CD4-positive, alpha-beta T cell treated with Interleukin-15 for 4 hours (primary cell): ENCODE results near the gene TUBA3C.
"Not testable (repeated sequence)": the region's sequence is repeated elsewhere in the genome, so short reads cannot be mapped to it uniquely, and the experiment has no call there.

Experiments used
- DNase-seq: peaks from one replicate; pipeline ENCODE4 v3.0.0-alpha.2; 2020; ENCODE audit warnings: low spot score

Gene TUBA3C

GRCh38 chr13:19181621-19182485, at the start of gene TUBA3C:
Gene TUBA3C (minus strand): TSS chr13:19181824. CDS start chr13:19181747, 77 bp downstream.
- DNase-seq: no peak

- DNase-seq: not testable (repeated sequence)
Measured at GRCh38 chr13:19207413-19207812, 25.8 kb upstream of the TUBA3C start.

- DNase-seq: not testable (repeated sequence)
Measured at GRCh38 chr13:19192622-19193021, 11.0 kb upstream of the TUBA3C start.

GRCh38 chr13:19189911-19190310, 8.3 kb upstream of the TUBA3C start:
- not testable (repeated sequence) for DNase-seq

- DNase-seq: not testable (repeated sequence)
Measured at GRCh38 chr13:19189368-19189767, 7.7 kb upstream of the TUBA3C start.

- no peak for DNase-seq
Measured at GRCh38 chr13:19185865-19186645, 4.4 kb upstream of the TUBA3C start.

GRCh38 chr13:19185086-19185864, 3.7 kb upstream of the TUBA3C start:
- no peak for DNase-seq

- no peak for DNase-seq
Measured at GRCh38 chr13:19184176-19184575, 2.6 kb upstream of the TUBA3C start.

- DNase-seq: no peak
Measured at GRCh38 chr13:19183676-19184075, 2.1 kb upstream of the TUBA3C start.

- no peak for DNase-seq
Measured at GRCh38 chr13:19182536-19182935, 912 bp upstream of the TUBA3C start.

GRCh38 chr13:19181021-19181620, 503 bp downstream of the TUBA3C start:
- no peak for DNase-seq

GRCh38 chr13:19179916-19180315, 1.7 kb downstream of the TUBA3C start:
- DNase-seq: no peak

GRCh38 chr13:19178901-19179593, 2.6 kb downstream of the TUBA3C start:
- no peak for DNase-seq

GRCh38 chr13:19176981-19177776, 4.4 kb downstream of the TUBA3C start:
- DNase-seq: not testable (repeated sequence)

GRCh38 chr13:19173752-19174151, 7.9 kb downstream of the TUBA3C start:
- no peak for DNase-seq

- no peak for DNase-seq
Measured at GRCh38 chr13:19172647-19173030, 9.0 kb downstream of the TUBA3C start.

GRCh38 chr13:19172007-19172646, 9.5 kb downstream of the TUBA3C start:
- no peak for DNase-seq

- no peak for DNase-seq
Measured at GRCh38 chr13:19171563-19171962, 10.1 kb downstream of the TUBA3C start.

GRCh38 chr13:19169991-19170390, 11.6 kb downstream of the TUBA3C start:
- no peak for DNase-seq

GRCh38 chr13:19169496-19169895, 12.1 kb downstream of the TUBA3C start:
- no peak for DNase-seq
